ENCODE results near the gene NECTIN1.

Gene NECTIN1

DNA sequence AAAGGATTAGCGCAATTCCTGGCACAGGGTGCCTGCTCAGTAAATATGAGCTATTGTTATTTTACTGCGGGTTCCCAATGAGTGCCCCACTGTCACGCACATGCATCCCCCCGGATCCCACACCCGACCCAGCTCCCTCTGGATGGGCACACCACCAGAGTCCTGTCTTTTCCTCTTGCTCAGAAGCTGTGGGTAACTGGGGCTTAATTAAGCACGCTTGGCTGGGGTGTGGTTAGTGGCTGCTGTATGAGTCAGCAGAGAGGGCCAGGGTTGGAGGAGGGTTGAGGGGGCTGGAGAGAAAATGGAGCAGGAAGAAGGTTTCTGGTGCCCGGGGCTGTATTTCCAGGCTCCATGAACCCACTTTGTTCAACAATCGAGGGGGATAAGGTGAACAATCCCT is 30.3 kb upstream of the NECTIN1 start:
- Histone ChIP-seq H3K27ac (replicated peaks) (no peak overlapping the region), H3K4me3 (replicated peaks; ENCODE audit: insufficient read depth, low read length) (no peak overlapping the region), H3K27me3 (ENCODE audit: insufficient read depth, poor library complexity, severe bottlenecking) (peaks cover 3% of the 10 kb centered on the region)
- TF ChIP-seq SPI1 (IDR thresholded peaks at IDR 0.05; ENCODE audit: borderline replicate concordance, low read depth) (no peak), GABPA (IDR thresholded peaks at IDR 0.05; ENCODE audit: low read depth) (no peak), POLR2AphosphoS5 (IDR thresholded peaks at IDR 0.05; ENCODE audit: low read depth) (no peak)
- TF ChIP-seq, protein P1, sequence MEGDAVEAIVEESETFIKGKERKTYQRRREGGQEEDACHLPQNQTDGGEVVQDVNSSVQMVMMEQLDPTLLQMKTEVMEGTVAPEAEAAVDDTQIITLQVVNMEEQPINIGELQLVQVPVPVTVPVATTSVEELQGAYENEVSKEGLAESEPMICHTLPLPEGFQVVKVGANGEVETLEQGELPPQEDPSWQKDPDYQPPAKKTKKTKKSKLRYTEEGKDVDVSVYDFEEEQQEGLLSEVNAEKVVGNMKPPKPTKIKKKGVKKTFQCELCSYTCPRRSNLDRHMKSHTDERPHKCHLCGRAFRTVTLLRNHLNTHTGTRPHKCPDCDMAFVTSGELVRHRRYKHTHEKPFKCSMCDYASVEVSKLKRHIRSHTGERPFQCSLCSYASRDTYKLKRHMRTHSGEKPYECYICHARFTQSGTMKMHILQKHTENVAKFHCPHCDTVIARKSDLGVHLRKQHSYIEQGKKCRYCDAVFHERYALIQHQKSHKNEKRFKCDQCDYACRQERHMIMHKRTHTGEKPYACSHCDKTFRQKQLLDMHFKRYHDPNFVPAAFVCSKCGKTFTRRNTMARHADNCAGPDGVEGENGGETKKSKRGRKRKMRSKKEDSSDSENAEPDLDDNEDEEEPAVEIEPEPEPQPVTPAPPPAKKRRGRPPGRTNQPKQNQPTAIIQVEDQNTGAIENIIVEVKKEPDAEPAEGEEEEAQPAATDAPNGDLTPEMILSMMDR (IDR thresholded peaks at IDR 0.05; ENCODE audit: insufficient read depth, low read length) = no peak
- TF ChIP-seq, protein P2, sequence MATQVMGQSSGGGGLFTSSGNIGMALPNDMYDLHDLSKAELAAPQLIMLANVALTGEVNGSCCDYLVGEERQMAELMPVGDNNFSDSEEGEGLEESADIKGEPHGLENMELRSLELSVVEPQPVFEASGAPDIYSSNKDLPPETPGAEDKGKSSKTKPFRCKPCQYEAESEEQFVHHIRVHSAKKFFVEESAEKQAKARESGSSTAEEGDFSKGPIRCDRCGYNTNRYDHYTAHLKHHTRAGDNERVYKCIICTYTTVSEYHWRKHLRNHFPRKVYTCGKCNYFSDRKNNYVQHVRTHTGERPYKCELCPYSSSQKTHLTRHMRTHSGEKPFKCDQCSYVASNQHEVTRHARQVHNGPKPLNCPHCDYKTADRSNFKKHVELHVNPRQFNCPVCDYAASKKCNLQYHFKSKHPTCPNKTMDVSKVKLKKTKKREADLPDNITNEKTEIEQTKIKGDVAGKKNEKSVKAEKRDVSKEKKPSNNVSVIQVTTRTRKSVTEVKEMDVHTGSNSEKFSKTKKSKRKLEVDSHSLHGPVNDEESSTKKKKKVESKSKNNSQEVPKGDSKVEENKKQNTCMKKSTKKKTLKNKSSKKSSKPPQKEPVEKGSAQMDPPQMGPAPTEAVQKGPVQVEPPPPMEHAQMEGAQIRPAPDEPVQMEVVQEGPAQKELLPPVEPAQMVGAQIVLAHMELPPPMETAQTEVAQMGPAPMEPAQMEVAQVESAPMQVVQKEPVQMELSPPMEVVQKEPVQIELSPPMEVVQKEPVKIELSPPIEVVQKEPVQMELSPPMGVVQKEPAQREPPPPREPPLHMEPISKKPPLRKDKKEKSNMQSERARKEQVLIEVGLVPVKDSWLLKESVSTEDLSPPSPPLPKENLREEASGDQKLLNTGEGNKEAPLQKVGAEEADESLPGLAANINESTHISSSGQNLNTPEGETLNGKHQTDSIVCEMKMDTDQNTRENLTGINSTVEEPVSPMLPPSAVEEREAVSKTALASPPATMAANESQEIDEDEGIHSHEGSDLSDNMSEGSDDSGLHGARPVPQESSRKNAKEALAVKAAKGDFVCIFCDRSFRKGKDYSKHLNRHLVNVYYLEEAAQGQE (IDR thresholded peaks at IDR 0.05; ENCODE audit: insufficient replicate concordance, low read depth) = no peak
- DNase-seq (ENCODE audit: low read depth in 1 of 2, low spot score in 1 of 2) = no peak

DNA sequence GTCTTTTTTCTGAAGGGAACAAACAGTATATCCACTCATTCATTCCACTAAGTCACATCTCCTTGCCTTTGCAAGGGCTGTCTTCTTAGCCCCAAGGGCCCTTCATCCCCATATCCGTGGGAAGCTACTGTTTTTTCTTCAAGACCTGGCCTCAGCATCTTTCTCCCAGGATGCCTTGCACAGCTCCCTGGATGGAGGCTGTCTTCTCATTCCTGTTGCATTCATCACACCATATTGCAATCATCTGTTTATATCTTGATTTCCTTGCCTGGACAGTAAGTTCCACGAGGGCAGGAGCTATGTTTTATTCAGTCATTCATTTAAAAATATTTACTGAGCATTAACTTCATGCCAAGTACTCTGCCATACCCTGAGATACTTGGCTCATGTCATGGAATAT is 29.3 kb upstream of the NECTIN1 start:
- TF ChIP-seq, protein P2 (IDR thresholded peaks at IDR 0.05; ENCODE audit: insufficient replicate concordance, low read depth) = no peak
- TF ChIP-seq SPI1 (IDR thresholded peaks at IDR 0.05; ENCODE audit: borderline replicate concordance, low read depth) (no peak), GABPA (IDR thresholded peaks at IDR 0.05; ENCODE audit: low read depth) (no peak), POLR2AphosphoS5 (IDR thresholded peaks at IDR 0.05; ENCODE audit: low read depth) (no peak)
- TF ChIP-seq, protein P1 (IDR thresholded peaks at IDR 0.05; ENCODE audit: insufficient read depth, low read length) = no peak

DNA sequence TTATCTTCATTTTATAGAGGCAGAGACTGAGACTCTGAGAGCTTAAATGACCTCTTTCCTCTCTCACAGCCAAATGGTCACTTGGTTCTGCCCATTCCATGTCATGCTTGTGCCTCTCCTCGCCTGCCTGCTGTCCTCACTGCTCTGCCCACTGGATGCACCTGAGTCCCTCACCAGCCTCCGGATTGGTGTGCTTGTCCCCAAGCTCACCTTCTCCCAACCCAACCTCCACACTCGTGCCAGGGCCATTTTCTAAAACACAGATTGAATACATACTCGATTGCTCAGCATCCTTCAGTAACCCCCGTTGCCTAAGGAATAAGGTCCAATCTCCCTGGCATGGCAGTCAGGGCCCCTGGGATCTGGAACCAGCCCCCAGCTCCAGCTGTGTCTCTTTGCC is 28.4 kb upstream of the NECTIN1 start:
- no peak overlapping the region for H3K27ac ChIP-seq (replicated peaks)
- H3K4me3 ChIP-seq (replicated peaks; ENCODE audit: insufficient read depth, low read length) = no peak overlapping the region
- no peak for DNase-seq (ENCODE audit: low read depth in 1 of 2, low spot score in 1 of 2)
- peaks cover 7% of the 10 kb centered on the region for H3K27me3 ChIP-seq (ENCODE audit: insufficient read depth, poor library complexity, severe bottlenecking)
- TF ChIP-seq POLR2AphosphoS5 (IDR thresholded peaks at IDR 0.05; ENCODE audit: low read depth) = no peak
- TF ChIP-seq GABPA (IDR thresholded peaks at IDR 0.05; ENCODE audit: low read depth) = no peak
- TF ChIP-seq, protein P2 (IDR thresholded peaks at IDR 0.05; ENCODE audit: insufficient replicate concordance, low read depth) = no peak
- no peak for TF ChIP-seq SPI1 (IDR thresholded peaks at IDR 0.05; ENCODE audit: borderline replicate concordance, low read depth)

More for the DNA sequence above, 29.3 kb upstream of the NECTIN1 start:
- Histone ChIP-seq H3K27me3 (ENCODE audit: insufficient read depth, poor library complexity, severe bottlenecking) (peaks cover 7% of the 10 kb centered on the region), H3K4me3 (replicated peaks; ENCODE audit: insufficient read depth, low read length) (no peak overlapping the region), H3K27ac (replicated peaks) (no peak overlapping the region)
- no peak for DNase-seq (ENCODE audit: low read depth in 1 of 2, low spot score in 1 of 2)
